ENCODE results near the gene CD226. TPM values are rescaled to one million over a fixed set of nuclear protein-coding genes. Genes with fewer than 3 reads are reported as not detected.

The CD226 gene
- total RNA-seq, 1 experiment from 2014 or later: 1.2 TPM

- no peak overlapping the region for H3K9ac ChIP-seq (ENCODE audit: low read length)
- TF ChIP-seq SP1 (IDR thresholded peaks at IDR 0.05; ENCODE audit: low read depth): no peak
- TF ChIP-seq FOSL1 (IDR thresholded peaks at IDR 0.05; ENCODE audit: low read depth): no peak
- TF ChIP-seq ZBTB33 (IDR thresholded peaks at IDR 0.05; ENCODE audit: extremely low read depth, insufficient replicate concordance, low read length): no peak
- TF ChIP-seq MAX (IDR thresholded peaks at IDR 0.05): no peak
- no peak for TF ChIP-seq REST (IDR thresholded peaks at IDR 0.05; ENCODE audit: low read depth)
- TF ChIP-seq EGR1 (IDR thresholded peaks at IDR 0.05; ENCODE audit: low read depth): no peak
- no peak for TF ChIP-seq SRF (IDR thresholded peaks at IDR 0.05; ENCODE audit: low read depth)
- no peak for TF ChIP-seq EZH2phosphoT487 (IDR thresholded peaks at IDR 0.05; ENCODE audit: borderline replicate concordance)
- TF ChIP-seq SIN3A (IDR thresholded peaks at IDR 0.05; ENCODE audit: low read depth): no peak
- TF ChIP-seq JUND (IDR thresholded peaks at IDR 0.05): no peak
- TF ChIP-seq EZH2 (IDR thresholded peaks at IDR 0.05): no peak
- no peak for TF ChIP-seq POLR2AphosphoS5 (IDR thresholded peaks at IDR 0.05; ENCODE audit: low read depth, low read length)
- TF ChIP-seq CTCF (IDR thresholded peaks at IDR 0.05 in 2 of 3, conservative IDR thresholded peaks at IDR 0.05 in 1 of 3; ENCODE audit: borderline replicate concordance in 1 of 3, insufficient read depth in 1 of 3, low read depth in 2 of 3, low read length in 2 of 3): no peak
- no peak for TF ChIP-seq ELF1 (IDR thresholded peaks at IDR 0.05; ENCODE audit: borderline replicate concordance, low read depth)
- no peak overlapping the region for H2AFZ ChIP-seq (ENCODE audit: low read depth, low read length, poor library complexity, severe bottlenecking)
- no peaks in the 10 kb centered on the region for H3K4me1 ChIP-seq (ENCODE audit: control insufficient read depth in 1 of 2, insufficient read depth in 2 of 2, low read length in 2 of 2)
- no peaks in the 10 kb centered on the region for H4K20me1 ChIP-seq (ENCODE audit: insufficient read depth)
- DNase-seq (ENCODE audit: low read depth, low spot score) (no peak), ATAC-seq (no peak)
- intact Hi-C loops (cut with micrococcal nuclease): no loop called here
- no peaks in the 10 kb centered on the region for H3K36me3 ChIP-seq (ENCODE audit: control insufficient read depth in 1 of 2, insufficient read depth in 2 of 2, low read length in 2 of 2)
- H3K4me3 ChIP-seq (replicated peaks in 1 of 2; ENCODE audit: low read depth in 1 of 2, low read length in 2 of 2): no peak overlapping the region
- no peaks in the 10 kb centered on the region for H3K9me2 ChIP-seq (ENCODE audit: insufficient read depth)
- POLR2A ChIA-PET: no interaction called here
- H3K4me2 ChIP-seq (ENCODE audit: low read length): no peak overlapping the region
- no TSS peak for BruUV-seq (replicated peaks)
- no peak overlapping the region for H3K27ac ChIP-seq (ENCODE audit: low read depth, low read length)
- RAD21 ChIA-PET (ENCODE audit: low non-redundant PET in 1 of 2, low total read pairs in 2 of 2, uncharacterized antibody in 2 of 2, unreplicated experiment in 2 of 2): no interaction called here
- H3K27me3 ChIP-seq (ENCODE audit: insufficient read depth, low read length): no peaks in the 10 kb centered on the region
- H3K79me2 ChIP-seq (ENCODE audit: insufficient read depth, low read length): no peaks in the 10 kb centered on the region
- no peaks in the 10 kb centered on the region for H3K9me3 ChIP-seq (ENCODE audit: control insufficient read depth in 1 of 2, insufficient read depth in 1 of 2, low read depth in 1 of 2, low read length in 2 of 2)
- CTCF ChIA-PET: no interaction called here
Observed at GRCh38 chr18:69987870-69988269, 40.2 kb upstream of the CD226 start.

Data from HCT116 (cell line).